ENCODE data around the gene G6PC2.

DNA sequence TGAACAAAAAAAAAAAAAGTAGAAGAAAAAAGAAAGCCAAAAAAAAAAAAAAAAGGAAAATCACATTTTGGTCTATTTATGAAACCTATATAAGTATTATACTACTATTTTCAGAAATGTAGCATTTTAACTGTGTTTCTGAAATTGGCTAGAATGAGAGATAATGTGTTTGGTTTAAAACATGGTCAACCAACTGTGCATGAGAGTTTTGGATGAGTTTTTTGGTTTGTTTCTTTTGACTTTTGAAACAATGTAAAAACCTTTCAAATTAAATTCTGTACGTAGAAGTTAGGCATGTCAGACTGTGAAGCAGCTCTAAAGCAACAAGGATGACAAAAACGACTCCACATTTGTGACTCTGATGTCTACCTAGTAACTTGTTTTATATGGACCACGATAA lies 45.5 kb upstream of the G6PC2 start:
- TF ChIP-seq CTCF (conservative IDR thresholded peaks at IDR 0.05) (no peak), EZH2 (IDR thresholded peaks at IDR 0.05; ENCODE audit: low read depth) (no peak)
